HFFc6 (cell line): ENCODE measurements around the gene DFFA. TPM values are rescaled to one million over a fixed set of nuclear protein-coding genes. Genes with fewer than 3 reads are reported as not detected.
"Not testable (repeated sequence)": the region's sequence is repeated elsewhere in the genome, so short reads cannot be mapped to it uniquely, and the experiment has no call there.

ENCODE experiments used
- DNase-seq: peaks from one replicate; pipeline ENCODE4 v3.0.0-alpha.2; 2018
- H3K27ac Mint-ChIP-seq: 2 replicates; pipeline ENCODE4 v1.8.0; 2020; ENCODE audit warnings: mild to moderate bottlenecking, mixed read lengths
- H3K27me3 Mint-ChIP-seq: 2 replicates; pipeline ENCODE4 v1.8.0; 2021; ENCODE audit warnings: mild to moderate bottlenecking, moderate library complexity, mixed read lengths; ENCODE audit not compliant: insufficient read depth
- H3K36me3 Mint-ChIP-seq: 2 replicates; pipeline ENCODE4 v1.8.0; 2021; ENCODE audit warnings: low read depth, mixed read lengths
- H3K4me1 Mint-ChIP-seq: 2 replicates; pipeline ENCODE4 v1.8.0; 2020; ENCODE audit warnings: low read depth, mixed read lengths
- H3K4me3 Mint-ChIP-seq: 2 replicates; pipeline ENCODE4 v1.8.0; 2020; ENCODE audit warnings: mild to moderate bottlenecking, moderate library complexity, mixed read lengths
- H3K9me3 Mint-ChIP-seq: 2 replicates; pipeline ENCODE4 v1.8.0; 2020; ENCODE audit warnings: mild to moderate bottlenecking, mixed read lengths
- total RNA-seq, 6 experiments: library from RNA; stranded (reverse); fragmentation: NEBNext Ultra II Directional; extraction: Animal tissue kit (Norgen Biotek cat#: 25700); gene quantifications; 2 replicates in 1 of 6; 3 replicates in 5 of 6; pipeline ENCODE4 v1.2.3, GENCODE V29; 2021
- TF ChIP-seq, protein P1 (sequence below): fragments of 200-600 bp; sonication (generic); IDR thresholded peaks from 2 replicates; pipeline ENCODE4 v1.5.0; 2021; ENCODE audit warnings: antibody characterized with exemption, mild to moderate bottlenecking

DFFA gene
- total RNA-seq, 6 experiments from 2014 or later, result 44.1 to 58.6 (median 48.4) TPM

DNA sequence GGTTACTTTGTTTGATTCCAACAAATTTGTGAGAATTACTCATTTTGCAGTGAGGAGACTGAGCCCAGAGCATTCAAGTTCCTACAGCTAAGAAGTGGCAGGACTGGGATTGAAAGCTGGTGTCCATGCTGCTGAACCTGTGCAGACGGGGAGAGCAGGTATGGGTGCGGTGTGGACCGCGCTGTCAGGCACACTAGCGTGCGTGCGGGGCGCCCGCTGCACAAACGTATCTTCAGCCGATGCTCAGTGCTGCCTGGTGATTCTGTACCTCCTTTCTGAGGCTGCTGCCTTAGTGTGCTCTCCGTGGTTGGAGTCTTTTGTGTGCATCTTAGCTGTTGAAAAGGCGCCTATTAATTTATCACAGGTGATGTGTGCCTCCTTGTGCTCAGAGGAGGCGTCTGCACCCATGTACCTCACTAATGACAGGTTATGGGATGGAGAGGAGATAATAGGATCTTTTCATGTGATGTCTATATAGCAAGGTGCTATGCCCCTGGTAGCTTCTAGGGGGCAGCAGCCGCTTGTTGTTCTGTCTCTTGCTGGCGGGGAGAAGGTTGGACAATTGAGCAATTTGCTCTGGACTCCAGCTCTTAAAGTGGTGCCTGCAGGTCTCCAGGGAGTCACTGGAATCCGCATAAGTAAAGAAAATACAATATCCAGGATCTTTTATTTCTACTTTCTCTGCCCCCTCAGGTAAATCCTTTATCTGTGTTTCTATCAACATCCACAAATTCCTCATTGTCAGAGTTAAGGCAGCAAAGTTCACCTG is 35.0 kb upstream of the DFFA start:
- no peak overlapping the region for H3K4me3 Mint-ChIP-seq
- no peaks in the 10 kb centered on the region for H3K9me3 Mint-ChIP-seq
- TF ChIP-seq, protein P1, sequence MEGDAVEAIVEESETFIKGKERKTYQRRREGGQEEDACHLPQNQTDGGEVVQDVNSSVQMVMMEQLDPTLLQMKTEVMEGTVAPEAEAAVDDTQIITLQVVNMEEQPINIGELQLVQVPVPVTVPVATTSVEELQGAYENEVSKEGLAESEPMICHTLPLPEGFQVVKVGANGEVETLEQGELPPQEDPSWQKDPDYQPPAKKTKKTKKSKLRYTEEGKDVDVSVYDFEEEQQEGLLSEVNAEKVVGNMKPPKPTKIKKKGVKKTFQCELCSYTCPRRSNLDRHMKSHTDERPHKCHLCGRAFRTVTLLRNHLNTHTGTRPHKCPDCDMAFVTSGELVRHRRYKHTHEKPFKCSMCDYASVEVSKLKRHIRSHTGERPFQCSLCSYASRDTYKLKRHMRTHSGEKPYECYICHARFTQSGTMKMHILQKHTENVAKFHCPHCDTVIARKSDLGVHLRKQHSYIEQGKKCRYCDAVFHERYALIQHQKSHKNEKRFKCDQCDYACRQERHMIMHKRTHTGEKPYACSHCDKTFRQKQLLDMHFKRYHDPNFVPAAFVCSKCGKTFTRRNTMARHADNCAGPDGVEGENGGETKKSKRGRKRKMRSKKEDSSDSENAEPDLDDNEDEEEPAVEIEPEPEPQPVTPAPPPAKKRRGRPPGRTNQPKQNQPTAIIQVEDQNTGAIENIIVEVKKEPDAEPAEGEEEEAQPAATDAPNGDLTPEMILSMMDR, result peak; percentile 86
- H3K36me3 Mint-ChIP-seq, result no peaks in the 10 kb centered on the region
- H3K27ac Mint-ChIP-seq, result no peak overlapping the region
- peak; percentile 66 for DNase-seq
- H3K27me3 Mint-ChIP-seq, result no peaks in the 10 kb centered on the region; the same call in 1 of the 2 replicates
- peaks cover 49% of the 10 kb centered on the region for H3K4me1 Mint-ChIP-seq

DNA sequence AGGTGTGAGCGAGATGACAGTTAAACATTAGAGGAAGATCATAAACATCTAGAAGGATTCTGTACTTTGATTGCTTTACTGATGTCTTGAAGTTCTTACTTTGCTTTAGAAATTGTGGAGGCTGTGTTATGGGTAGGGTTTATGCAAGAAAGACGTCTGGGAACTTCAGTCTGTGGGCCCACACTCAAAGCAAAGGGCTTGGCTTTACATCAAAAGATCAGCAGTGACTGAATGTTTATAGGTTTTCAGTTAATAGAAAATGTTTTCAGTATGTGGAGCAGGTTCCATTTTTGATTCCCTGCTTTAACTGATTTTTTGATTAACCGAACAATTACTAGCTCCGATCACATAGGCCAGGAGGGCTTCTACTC is 34.3 kb upstream of the DFFA start:
- TF ChIP-seq, protein P1, result no peak
- H3K4me1 Mint-ChIP-seq, result peaks cover 43% of the 10 kb centered on the region
- no peaks in the 10 kb centered on the region for H3K9me3 Mint-ChIP-seq
- no peak overlapping the region for H3K27ac Mint-ChIP-seq
- no peaks in the 10 kb centered on the region for H3K36me3 Mint-ChIP-seq
- H3K27me3 Mint-ChIP-seq, result no peaks in the 10 kb centered on the region; the same call in 1 of the 2 replicates
- no peak for DNase-seq
- H3K4me3 Mint-ChIP-seq, result no peak overlapping the region

DNA sequence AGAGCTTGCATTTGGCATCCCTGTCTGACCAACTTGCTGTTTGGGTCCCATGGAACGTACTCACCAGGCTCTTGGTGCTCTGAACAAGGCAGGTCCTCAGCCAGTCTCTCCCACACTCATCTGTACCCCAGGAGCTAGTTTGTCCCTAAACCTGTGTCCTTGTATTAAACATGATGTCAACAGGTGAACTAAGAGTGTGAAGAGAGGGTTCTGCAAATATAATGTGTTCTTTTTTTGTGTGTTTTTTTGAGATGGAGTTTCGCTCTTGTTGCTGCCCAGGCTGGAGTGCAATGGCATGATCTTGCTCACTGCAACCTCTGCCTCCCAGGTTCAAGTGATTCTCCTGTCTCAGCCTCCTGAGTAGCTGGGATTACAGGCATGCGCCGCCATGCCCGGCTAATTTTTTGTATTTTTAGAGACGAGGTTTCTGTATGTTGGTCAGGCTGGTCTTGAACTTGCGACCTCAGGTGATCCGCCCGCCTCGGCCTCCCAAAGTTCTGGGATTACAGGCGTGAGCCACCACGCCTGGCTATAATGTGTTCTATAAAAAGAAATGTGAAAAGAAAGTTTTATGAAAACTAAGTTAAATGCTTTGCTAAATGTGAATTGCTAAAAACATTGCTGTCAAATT is 33.8 kb upstream of the DFFA start:
- peaks cover 38% of the 10 kb centered on the region for H3K4me1 Mint-ChIP-seq
- not testable (repeated sequence) for H3K9me3 Mint-ChIP-seq, DNase-seq, H3K27ac Mint-ChIP-seq, H3K27me3 Mint-ChIP-seq, H3K36me3 Mint-ChIP-seq, H3K4me3 Mint-ChIP-seq

DNA sequence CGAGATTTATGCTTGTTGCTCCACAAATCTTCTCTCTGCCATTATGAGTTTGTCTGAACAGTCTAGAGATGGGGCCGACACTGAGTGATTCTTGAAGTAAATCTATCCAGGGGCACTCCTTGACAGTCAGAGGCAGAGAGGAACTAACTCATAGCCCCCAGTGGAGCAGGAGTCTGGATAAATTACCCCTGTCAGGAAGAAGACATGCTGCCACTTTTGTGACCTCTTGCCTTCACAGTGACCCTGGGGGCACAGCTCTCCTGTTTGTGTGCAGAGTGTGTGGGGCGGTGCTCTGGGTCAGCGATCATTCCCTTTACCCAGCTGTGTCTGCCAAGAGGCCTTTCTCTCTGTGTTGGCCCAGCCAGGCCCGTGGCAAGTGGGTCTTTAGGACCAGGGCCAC is 31.9 kb upstream of the DFFA start:
- Mint-ChIP-seq H3K36me3 (no peaks in the 10 kb centered on the region), H3K4me3 (no peak overlapping the region), H3K27ac (no peak overlapping the region), H3K27me3 (no peaks in the 10 kb centered on the region), H3K4me1 (peaks cover 19% of the 10 kb centered on the region), H3K9me3 (no peaks in the 10 kb centered on the region)
- TF ChIP-seq, protein P1, result no peak
- no peak for DNase-seq

DNA sequence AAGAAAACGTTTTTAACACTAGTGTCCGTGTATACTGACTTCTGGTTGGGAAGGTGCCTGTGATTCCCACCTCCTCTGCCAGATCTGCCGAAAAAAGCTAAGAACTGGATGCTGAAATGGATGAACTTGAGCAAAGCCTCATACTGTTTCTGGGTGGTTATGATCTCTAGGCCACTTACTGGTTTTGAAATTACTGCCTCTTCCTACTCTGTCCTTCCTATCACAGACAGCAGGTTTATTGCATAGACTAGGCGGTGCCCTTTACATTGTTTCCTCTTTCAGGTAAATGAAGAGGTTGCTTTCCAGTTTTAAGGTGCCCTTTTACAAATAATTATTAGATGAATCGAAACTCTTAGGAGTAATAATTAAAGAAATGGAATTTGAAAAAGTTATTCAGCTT is 29.9 kb upstream of the DFFA start:
- Mint-ChIP-seq H3K27ac (no peak overlapping the region), H3K27me3 (peaks cover 2% of the 10 kb centered on the region; the same call in 1 of the 2 replicates), H3K9me3 (no peaks in the 10 kb centered on the region), H3K4me1 (peaks cover 1% of the 10 kb centered on the region), H3K36me3 (no peaks in the 10 kb centered on the region), H3K4me3 (no peak overlapping the region)
- TF ChIP-seq, protein P1, result no peak
- DNase-seq, result no peak

DNA sequence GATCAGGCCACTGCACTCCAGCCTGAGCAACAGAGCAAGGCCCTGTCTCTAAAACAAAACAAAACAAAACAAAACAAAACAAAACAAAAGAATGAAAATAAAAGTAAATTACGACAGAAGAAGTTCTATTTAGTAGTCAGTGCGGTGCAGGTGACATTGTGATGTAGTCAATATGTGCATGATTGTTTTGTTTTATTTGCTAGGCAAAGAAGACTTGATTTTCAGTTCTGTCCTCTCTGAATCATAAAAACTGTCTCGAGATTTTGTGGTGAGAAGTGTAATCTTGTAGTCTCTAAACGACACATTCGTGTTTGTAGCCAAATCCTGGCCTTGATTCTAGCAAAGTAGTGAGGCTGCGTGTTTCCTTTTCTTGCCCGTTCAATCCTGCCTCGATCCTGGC is 25.9 kb upstream of the DFFA start:
- H3K4me1 Mint-ChIP-seq, result peaks cover 18% of the 10 kb centered on the region
- peaks cover 2% of the 10 kb centered on the region; the same call in 1 of the 2 replicates for H3K27me3 Mint-ChIP-seq
- H3K27ac Mint-ChIP-seq, result no peak overlapping the region
- no peaks in the 10 kb centered on the region; the same call in 1 of the 2 replicates for H3K36me3 Mint-ChIP-seq
- H3K9me3 Mint-ChIP-seq, result no peaks in the 10 kb centered on the region
- no peak for DNase-seq
- TF ChIP-seq, protein P1, result no peak
- H3K4me3 Mint-ChIP-seq, result no peak overlapping the region
